Activated CD8-positive, alpha-beta T cell treated with anti-CD3 and anti-CD28 coated beads for 36 hours (primary cell): ENCODE measurements around the gene SMC5. TPM values are rescaled to one million over a fixed set of nuclear protein-coding genes. Genes with fewer than 3 reads are reported as not detected.

ENCODE experiments used
- ATAC-seq: fragments of 200-7000 bp; cut with Tn5 transposase; one replicate; pipeline ENCODE4 v1.10.0; 2021; ENCODE audit warnings: mild to moderate bottlenecking, moderate library complexity
- CTCF ChIA-PET: fragments of 350-600 bp; sonication (Branson Sonifier 250); formaldehyde crosslinking; loops from one replicate; lab custom pipeline; 2021; ENCODE audit warnings: antibody characterized with exemption; lab: Charles Lee
- POLR2A ChIA-PET: fragments of 350-600 bp; sonication (Branson Sonifier 250); formaldehyde crosslinking; loops from one replicate; lab custom pipeline; 2021; ENCODE audit warnings: antibody characterized with exemption; lab: Charles Lee
- DNase-seq: peaks from one replicate; pipeline ENCODE4 v3.0.0-alpha.2; 2020
- H3K27ac Mint-ChIP-seq: one replicate; pipeline ENCODE4 v1.8.0; 2021; ENCODE audit warnings: mild to moderate bottlenecking, mixed read lengths
- H3K27me3 Mint-ChIP-seq: one replicate; pipeline ENCODE4 v1.8.0; 2021; ENCODE audit warnings: mixed read lengths
- H3K36me3 Mint-ChIP-seq: one replicate; pipeline ENCODE4 v1.8.0; 2021; ENCODE audit warnings: low read depth, mixed read lengths
- H3K4me1 Mint-ChIP-seq: one replicate; pipeline ENCODE4 v1.8.0; 2021; ENCODE audit warnings: low read depth, mixed read lengths
- H3K4me3 Mint-ChIP-seq: one replicate; pipeline ENCODE4 v1.8.0; 2021; ENCODE audit warnings: mild to moderate bottlenecking, moderate library complexity, mixed read lengths
- H3K9me3 Mint-ChIP-seq: one replicate; pipeline ENCODE4 v1.8.0; 2021; ENCODE audit warnings: mixed read lengths
- intact Hi-C: fragments of 100-400 bp; cut with micrococcal nuclease; formaldehyde crosslinking; loops from one replicate; pipeline ENCODE4 v1.10.0; 2022
- total RNA-seq, 2 experiments: library from RNA; stranded (reverse); gene quantifications; one replicate each; pipeline ENCODE4 v1.2.3, GENCODE V29; 2021
- TF ChIP-seq, protein P1 (sequence below): fragments of 200-600 bp; IDR thresholded peaks from one replicate; pipeline ENCODE4 v1.8.0; 2022; ENCODE audit warnings: antibody characterized with exemption, mild to moderate bottlenecking

SMC5 gene
- total RNA-seq, 2 experiments from 2014 or later = 30.9 to 32.0 TPM

GRCh38 chr9:70283848-70284247, 25.1 kb downstream of the SMC5 start:
- DNase-seq (no peak), ATAC-seq (no peak)
- Mint-ChIP-seq H3K36me3 (peaks cover 53% of the 10 kb centered on the region), H3K9me3 (no peaks in the 10 kb centered on the region), H3K27ac (no peak overlapping the region), H3K27me3 (no peaks in the 10 kb centered on the region), H3K4me1 (peaks cover 5% of the 10 kb centered on the region), H3K4me3 (no peak overlapping the region)
- TF ChIP-seq, protein P1, sequence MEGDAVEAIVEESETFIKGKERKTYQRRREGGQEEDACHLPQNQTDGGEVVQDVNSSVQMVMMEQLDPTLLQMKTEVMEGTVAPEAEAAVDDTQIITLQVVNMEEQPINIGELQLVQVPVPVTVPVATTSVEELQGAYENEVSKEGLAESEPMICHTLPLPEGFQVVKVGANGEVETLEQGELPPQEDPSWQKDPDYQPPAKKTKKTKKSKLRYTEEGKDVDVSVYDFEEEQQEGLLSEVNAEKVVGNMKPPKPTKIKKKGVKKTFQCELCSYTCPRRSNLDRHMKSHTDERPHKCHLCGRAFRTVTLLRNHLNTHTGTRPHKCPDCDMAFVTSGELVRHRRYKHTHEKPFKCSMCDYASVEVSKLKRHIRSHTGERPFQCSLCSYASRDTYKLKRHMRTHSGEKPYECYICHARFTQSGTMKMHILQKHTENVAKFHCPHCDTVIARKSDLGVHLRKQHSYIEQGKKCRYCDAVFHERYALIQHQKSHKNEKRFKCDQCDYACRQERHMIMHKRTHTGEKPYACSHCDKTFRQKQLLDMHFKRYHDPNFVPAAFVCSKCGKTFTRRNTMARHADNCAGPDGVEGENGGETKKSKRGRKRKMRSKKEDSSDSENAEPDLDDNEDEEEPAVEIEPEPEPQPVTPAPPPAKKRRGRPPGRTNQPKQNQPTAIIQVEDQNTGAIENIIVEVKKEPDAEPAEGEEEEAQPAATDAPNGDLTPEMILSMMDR = no peak
- intact Hi-C loops = no loop called here
- ChIA-PET POLR2A (no interaction called here), CTCF (interaction anchor here (1.1 kb wide), 1 partner anchor 321 kb away, joined by 3 read pairs; no protein-coding TSS in a partner anchor)

- TF ChIP-seq, protein P1 = no peak
- H3K4me3 Mint-ChIP-seq = no peak overlapping the region
- ChIA-PET POLR2A (interaction anchor here (0.6 kb wide), 1 partner anchor 32 kb away, joined by 3 read pairs; no protein-coding TSS in a partner anchor), CTCF (no interaction called here)
- DNase-seq = no peak
- peaks cover 7% of the 10 kb centered on the region for H3K4me1 Mint-ChIP-seq
- no peak for ATAC-seq
- H3K27me3 Mint-ChIP-seq = no peaks in the 10 kb centered on the region
- peaks cover 61% of the 10 kb centered on the region for H3K36me3 Mint-ChIP-seq
- H3K9me3 Mint-ChIP-seq = no peaks in the 10 kb centered on the region
- no peak overlapping the region for H3K27ac Mint-ChIP-seq
- intact Hi-C loops = no loop called here
These were observed 26.5 kb downstream of the SMC5 start for GRCh38 chr9:70285246-70285645.

GRCh38 chr9:70285981-70286598, 27.3 kb downstream of the SMC5 start:
- Mint-ChIP-seq H3K4me1 (peaks cover 7% of the 10 kb centered on the region), H3K36me3 (peaks cover 65% of the 10 kb centered on the region), H3K4me3 (no peak overlapping the region), H3K27ac (no peak overlapping the region), H3K27me3 (no peaks in the 10 kb centered on the region), H3K9me3 (no peaks in the 10 kb centered on the region)
- DNase-seq = no peak
- intact Hi-C loops = no loop called here
- ATAC-seq = no peak
- CTCF ChIA-PET = no interaction called here
- POLR2A ChIA-PET = interaction anchor here (1.5 kb wide), 1 partner anchor 28 kb away, joined by 3 read pairs; no protein-coding TSS in a partner anchor
- TF ChIP-seq, protein P1 = no peak

- TF ChIP-seq, protein P1 = no peak
- CTCF ChIA-PET = no interaction called here
- POLR2A ChIA-PET = no interaction called here
- Mint-ChIP-seq H3K4me3 (no peak overlapping the region), H3K36me3 (peaks cover 75% of the 10 kb centered on the region), H3K27ac (no peak overlapping the region), H3K27me3 (no peaks in the 10 kb centered on the region), H3K4me1 (peaks cover 10% of the 10 kb centered on the region), H3K9me3 (peaks cover 4% of the 10 kb centered on the region)
- no peak for ATAC-seq
- intact Hi-C loops = no loop called here
- DNase-seq = no peak
These were observed 31.8 kb downstream of the SMC5 start for GRCh38 chr9:70290626-70291025.

DNA sequence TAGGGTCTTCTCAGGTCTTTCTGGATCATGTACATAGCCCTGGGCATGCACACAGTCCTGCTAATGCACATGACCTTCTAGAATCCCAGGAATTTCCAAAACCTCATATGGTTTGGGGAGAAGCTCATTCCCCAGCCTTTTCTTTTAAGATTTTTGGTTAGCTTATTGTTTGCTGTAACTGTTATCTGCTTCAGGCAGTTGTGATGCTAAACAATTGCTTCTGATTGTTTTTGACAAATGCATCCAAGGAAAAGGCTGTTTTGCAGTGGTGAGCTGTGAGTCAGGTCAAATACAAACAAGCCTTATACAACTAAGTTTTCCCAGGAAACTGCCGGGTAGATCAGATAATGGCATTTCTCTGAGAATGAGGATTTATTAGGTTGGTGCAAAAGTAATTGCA, 32.7 kb downstream of the SMC5 start:
- peaks cover 73% of the 10 kb centered on the region for H3K36me3 Mint-ChIP-seq
- peaks cover 4% of the 10 kb centered on the region for H3K9me3 Mint-ChIP-seq
- intact Hi-C loops = no loop called here
- no peak overlapping the region for H3K27ac Mint-ChIP-seq
- ChIA-PET CTCF (interaction anchor here (1.0 kb wide), 1 partner anchor 311 kb away, joined by 5 read pairs; no protein-coding TSS in a partner anchor), POLR2A (no interaction called here)
- TF ChIP-seq, protein P1 = no peak
- H3K4me3 Mint-ChIP-seq = no peak overlapping the region
- no peaks in the 10 kb centered on the region for H3K27me3 Mint-ChIP-seq
- H3K4me1 Mint-ChIP-seq = peaks cover 10% of the 10 kb centered on the region
- ATAC-seq = no peak
- DNase-seq = no peak
